Activated CD4-positive, alpha-beta T cell treated with anti-CD3 and anti-CD28 coated beads, Interleukin-2, amount 50 U/mL, for 16 hours (primary cell): ENCODE measurements around the gene GRK2.
A peak's percentile ranks its signal among the peaks of the same experiment; 100 is the strongest.

Experiments used
- DNase-seq: peaks from one replicate; pipeline ENCODE4 v3.0.0-alpha.2; 2020

GRK2 gene

DNA sequence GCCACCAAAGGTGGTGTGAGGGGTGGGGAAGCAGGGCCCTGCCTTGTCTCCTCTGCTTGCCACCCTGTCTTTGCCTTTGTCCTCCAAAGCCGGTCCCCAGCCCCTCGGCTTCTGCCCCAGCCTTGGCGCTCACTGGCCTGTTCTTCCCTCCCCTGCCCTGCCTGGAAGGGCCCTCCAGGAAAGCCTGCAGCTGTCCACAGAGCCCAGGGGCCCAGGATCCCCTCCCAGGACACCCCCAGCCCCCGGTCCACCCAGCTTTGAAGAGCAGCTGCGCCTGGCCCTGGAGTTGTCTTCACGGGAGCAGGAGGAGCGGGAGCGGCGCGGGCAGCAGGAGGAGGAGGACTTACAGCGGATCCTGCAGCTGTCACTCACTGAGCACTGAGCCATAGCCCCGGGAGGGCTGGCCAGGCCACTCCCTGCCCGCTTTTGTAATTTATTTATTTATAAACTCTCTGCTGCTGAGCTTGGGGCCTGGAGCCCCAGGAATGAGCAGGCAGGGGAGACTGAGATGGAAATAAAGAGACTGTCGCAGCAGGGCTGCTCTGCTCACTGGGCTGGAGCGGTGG, 35.8 kb downstream of the GRK2 start:
- DNase-seq, result no peak

DNA sequence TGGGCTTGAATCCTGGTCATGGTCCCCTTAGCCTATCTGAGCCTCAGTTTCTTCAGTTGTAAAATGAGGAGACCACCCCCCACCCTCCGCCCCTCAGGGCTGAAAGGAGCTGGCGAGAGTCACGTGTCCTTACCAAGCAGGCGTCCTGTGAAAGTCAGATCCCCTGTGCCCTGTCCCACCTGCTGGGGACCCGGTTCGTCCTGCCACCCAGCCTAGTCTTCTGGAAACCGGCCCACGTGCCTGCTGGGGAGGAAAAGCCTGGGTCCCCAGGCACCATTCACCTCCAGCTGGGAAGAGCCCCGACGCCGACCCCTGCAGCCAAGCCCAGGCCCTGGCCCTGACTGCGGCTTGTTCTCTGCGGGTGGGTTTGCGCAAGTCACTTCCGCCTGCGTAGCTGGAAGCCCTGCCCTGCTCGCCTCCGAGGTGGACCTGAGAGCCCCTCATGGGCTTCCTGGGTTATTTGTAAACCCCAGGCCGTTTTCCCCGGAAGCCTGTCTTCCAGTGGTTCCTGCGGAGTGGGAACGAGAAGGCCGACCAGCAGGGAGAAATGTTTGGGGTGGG, 36.4 kb downstream of the GRK2 start:
- DNase-seq, result no peak

DNA sequence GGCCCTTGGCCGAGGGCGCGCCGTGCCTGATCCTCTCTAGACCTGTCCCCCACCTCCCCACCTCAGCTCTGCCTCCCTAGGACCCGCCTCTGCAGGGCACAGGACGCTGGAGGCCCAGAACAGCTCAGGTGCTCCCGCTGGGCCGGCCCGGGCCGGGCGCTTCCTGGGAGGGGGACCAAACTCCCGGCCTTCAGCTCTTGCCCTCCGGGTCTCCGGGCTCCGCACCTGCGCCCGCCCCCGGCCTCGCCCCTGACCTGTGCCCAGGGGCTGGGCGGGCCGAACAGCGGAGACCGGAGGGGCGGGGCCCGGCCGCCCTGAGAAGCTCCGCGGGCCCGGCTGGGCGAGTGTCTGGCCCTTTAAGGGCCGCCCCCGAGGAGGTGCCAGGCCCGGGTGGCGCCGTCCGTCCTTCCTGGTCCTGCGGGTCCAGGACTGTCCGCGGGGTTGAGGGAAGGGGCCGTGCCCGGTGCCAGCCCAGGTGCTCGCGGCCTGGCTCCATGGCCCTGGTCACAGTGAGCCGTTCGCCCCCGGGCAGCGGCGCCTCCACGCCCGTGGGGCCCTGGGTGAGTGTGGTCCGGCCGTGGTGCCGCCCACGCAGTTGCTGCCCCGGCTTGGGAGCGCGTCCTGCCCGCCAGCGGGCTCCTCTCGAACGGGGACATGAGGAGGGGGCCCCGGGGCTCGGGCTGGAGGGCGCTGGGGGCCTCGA, 37.0 kb downstream of the GRK2 start, which contains the start of gene SSH3:
Gene SSH3 (plus strand): TSS at position 399 of the 703 bp plus-strand sequence. CDS start 96 bp downstream, at position 495.
- DNase-seq, result peak; percentile 34

DNA sequence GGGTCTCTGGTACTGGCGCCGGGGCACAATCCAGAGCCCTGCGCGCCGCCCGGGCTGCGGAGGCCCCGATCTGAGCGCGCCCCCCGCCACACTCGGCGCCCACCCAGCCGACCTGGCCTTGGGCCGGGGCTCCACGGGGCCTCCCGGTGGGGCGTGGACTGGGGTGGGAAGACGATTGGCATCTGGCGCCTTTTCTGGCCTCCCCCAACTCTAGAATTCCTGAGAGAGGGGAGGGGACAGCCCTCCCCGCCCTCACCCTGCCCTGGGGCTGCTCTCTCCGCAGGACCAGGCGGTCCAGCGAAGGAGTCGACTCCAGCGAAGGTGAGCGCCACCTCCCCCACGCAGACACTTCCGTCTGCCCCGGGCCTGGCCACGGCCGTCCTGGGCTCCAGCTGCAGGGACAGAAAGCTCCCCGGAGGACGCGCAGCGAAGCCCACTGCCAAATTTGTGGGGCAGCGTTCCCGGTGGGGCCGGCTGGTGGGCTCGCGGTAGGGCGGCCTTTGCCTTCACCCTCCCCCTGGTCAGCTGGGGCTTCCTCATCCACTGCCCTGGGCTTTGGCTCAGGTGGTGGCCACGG, 37.6 kb downstream of the GRK2 start:
- DNase-seq, result no peak

DNA sequence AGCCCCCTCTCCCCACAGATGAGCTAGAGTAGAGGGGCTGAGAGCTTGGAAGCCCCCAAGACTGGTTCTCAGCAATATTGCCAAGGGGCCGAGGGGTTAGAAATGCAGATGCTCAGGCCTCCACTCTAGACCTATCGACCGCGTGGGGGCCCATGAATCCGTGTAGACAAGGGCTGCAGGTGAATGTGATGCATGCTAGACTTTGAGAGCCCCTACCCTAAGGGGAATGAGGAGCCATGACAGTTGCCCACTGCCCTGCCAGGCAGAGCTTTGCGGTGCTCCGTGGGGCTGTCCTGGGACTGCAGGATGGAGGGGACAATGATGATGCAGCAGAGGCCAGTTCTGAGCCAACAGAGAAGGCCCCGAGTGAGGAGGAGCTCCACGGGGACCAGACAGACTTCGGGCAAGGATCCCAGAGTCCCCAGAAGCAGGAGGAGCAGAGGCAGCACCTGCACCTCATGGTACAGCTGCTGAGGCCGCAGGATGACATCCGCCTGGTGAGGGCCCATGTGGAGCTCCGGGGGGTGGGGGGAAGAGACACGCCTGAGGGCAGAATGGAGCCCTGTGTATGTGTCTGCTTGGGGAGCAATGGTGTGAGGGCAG, 38.3 kb downstream of the GRK2 start:
- DNase-seq, result no peak

DNA sequence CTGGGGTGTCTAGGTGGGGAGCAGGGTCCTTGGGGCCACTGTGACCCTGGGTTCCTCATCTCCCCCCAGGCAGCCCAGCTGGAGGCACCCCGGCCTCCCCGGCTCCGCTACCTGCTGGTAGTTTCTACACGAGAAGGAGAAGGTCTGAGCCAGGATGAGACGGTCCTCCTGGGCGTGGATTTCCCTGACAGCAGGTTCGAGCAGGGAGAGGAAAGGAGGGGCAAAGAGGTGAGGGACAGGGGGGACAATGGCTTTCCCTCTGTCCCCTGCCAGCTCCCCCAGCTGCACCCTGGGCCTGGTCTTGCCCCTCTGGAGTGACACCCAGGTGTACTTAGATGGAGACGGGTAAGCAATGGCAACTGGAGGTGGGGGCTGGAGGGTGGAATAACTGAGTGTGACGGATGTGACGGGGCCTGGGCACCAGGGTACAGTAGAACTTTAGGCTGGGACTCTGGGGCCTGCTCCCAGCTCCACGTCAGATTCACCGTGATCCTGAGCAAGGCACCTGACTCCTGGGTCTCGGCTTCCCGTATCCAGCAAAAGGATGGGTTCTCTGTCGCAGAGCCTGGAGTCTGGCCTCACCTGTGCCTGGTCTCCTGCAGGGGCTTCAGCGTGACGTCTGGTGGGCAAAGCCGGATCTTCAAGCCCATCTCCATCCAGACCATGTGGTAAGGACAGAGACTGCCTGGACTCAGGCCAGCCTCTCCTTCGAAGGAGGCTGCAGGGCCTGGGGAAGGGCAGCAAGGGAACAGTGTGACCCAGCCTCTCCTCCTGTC, 40.7 kb downstream of the GRK2 start:
- DNase-seq, result no peak

DNA sequence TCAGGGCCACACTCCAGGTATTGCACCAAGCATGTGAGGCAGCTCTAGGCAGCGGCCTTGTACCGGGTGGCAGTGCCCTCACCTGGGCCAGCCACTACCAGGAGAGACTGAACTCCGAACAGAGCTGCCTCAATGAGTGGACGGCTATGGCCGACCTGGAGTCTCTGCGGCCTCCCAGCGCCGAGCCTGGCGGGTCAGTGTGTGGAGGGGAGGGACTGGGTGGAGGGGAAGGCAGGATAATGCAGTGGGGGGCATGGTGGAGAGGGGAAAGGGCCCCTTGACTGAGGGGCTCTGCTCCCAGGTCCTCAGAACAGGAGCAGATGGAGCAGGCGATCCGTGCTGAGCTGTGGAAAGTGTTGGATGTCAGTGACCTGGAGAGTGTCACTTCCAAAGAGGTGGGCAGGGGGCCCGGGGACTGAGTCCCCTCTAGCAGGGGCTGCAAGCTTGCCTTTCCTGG, 41.3 kb downstream of the GRK2 start:
- DNase-seq, result no peak

DNA sequence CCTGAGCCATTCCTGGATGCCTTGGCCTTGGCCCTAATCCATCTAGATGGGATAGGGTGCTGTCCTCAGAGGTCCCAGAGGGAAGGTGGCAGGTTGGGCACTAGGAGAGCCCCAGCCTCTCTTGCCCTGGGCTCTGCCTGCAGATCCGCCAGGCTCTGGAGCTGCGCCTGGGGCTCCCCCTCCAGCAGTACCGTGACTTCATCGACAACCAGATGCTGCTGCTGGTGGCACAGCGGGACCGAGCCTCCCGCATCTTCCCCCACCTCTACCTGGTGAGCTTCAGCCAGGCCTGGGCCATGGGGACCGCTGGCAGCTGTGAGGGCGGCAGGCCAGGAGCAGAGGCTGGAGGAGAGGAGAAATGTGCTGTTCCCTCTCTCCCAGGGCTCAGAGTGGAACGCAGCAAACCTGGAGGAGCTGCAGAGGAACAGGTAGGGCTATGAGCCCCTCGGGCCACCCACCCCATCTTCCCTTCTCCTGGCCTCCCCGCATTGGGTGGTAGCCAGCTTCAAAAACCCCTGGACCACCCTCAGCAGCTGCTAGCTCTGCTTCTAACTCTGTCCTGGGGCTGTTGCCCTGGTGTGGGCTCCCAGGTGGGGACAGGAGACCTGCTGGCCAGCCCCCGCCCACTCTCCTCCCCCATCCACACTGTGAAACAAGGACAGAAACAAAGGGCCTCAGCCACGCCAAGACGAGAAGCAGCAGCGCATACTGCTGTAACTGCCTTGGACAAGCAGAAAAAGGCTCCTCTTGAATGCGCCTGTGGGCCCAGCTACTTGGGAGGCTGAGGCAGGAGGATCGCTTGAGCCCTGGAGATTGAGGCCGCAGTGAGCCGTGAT, 42.0 kb downstream of the GRK2 start:
- no peak for DNase-seq

DNA sequence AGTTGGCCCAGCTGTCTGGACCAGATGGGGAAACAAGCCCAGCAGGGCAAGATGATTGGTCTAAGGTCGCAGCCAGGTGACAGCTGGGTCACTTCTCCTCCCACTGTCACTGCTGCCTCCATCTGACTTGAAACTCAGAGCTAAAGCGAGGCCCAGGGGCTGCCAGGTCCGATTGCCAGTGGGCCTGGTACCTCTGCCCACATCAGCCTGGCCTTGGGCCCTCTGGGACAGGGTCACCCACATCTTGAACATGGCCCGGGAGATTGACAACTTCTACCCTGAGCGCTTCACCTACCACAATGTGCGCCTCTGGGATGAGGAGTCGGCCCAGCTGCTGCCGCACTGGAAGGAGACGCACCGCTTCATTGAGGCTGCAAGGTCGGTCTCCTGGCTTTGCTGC, 42.9 kb downstream of the GRK2 start:
- DNase-seq, result no peak

DNA sequence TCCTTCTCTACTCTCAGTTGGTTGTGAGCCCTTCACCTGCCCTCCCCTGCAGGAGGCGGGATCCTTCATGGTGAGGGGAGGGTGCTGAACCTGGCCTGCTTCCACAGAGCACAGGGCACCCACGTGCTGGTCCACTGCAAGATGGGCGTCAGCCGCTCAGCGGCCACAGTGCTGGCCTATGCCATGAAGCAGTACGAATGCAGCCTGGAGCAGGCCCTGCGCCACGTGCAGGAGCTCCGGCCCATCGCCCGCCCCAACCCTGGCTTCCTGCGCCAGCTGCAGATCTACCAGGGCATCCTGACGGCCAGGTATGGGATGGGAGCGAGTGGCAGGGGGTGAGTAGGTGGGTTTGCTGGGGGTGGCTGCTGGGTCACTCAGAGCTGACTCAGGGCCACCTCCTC, 43.4 kb downstream of the GRK2 start:
- no peak for DNase-seq

DNA sequence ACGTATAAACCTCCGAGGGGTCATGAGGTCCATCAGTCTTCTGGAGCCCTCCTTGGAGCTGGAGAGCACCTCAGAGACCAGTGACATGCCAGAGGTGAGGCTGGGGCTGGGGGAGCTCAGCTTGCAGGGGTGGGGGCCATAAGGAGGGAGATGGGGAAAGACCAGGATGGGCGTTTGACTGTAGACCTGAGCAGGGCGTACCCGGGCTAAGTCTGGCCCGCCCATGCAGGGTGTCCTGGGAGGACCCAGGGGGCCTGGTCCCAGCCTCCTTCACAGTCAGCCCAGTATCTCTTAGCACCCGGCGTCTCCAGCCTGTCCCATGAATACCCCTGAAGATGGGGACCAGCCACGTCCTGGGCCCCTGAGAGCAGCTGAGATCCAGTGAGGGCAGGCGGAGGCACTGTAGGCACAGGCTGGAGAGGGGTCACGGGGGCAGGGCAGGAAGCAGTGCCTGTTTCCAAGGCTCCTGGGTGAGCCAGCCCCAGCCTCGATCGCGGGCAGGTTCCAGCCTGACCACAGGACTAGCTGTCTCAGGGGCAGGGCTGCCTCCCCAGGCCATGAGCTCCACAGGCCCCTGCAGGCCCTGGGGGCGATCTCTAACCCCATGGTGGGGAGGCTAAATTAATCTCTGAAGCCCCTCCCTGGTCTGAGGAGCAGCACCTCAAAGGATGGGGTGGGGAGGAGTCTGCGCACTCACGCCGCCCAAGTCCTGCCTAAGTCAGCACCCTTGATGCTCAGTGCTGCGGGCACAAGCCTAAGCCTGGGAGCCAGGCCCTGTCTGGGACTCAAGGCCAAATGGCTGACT, 44.2 kb downstream of the GRK2 start:
- DNase-seq, result no peak

DNA sequence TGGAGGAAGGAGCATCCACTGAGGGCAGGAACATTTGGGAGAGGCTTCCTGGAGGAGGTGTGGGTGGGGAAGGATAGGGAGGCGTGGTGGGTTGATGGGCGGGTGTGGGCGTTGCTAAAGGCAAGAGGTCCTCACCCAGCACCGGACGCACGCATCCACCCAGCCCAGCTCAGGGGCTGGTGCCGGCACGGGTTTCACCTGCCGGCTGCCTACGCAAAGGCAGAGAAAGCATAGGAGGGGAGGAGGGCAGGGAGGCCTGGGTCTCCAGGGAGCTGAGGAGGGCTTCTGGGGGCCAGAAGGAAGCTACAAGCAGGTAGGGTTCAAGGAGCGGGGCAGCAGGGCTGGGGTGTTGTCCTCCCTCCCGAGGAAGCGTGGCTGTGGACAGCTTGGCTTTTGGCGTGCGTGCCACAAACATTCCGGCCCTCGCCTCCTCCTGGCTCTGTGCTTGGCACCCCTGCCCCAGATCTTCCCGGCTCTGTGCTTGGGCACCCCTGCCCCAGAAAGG, 44.8 kb downstream of the GRK2 start:
- DNase-seq, result no peak

DNA sequence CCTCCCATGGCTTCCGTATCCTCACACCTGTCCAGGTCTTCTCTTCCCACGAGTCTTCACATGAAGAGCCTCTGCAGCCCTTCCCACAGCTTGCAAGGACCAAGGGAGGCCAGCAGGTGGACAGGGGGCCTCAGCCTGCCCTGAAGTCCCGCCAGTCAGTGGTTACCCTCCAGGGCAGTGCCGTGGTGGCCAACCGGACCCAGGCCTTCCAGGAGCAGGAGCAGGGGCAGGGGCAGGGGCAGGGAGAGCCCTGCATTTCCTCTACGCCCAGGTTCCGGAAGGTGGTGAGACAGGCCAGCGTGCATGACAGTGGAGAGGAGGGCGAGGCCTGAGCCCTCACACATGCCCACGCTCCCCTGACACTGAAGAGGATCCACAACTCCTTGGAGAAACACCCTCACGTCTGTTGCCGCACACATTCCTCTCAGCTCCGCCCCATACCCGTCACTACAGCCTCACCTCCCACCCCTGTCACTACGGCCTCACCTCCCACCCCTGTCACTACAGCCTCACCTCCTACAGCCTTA, 45.3 kb downstream of the GRK2 start:
- no peak for DNase-seq

DNA sequence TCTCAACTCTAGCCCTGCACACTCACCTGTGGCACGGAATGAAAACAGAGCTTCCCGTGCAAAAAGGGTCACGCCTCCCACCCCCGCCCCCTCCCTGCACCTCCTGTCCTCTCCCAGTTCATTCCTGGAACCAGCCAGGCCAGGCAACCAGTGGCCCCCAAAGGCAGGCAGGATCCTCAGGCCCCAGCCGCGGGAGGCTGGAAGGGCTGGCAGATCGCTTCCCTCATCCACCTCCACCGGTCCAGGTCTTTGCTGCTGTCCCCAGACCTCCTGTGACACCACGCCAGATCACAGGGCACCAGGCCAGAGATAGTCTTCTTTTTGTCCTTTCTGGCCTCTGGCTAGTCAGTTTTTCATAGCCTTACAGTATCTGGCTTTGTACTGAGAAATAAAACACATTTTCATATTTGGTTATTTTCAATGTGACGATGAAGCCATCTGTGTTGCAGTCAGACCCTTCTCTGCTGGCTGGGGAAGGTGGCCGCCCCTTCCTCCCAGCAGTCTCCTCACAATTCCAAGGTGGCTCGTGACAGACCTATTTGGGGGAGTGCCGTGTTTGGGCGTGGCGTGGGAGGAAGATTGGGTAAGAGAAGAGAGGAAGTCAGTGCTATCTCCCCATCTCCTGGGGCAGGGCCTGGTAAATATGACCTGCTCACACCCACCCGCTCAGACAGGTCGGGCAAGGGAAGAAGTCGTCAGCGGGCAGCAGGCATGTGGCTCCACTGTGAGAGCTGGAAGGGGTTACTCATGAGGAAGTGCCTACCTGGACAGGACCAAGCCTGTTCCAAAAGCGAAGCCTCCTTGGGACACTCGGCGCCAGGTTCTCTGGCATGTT, 46.1 kb downstream of the GRK2 start:
- peak; percentile 31 for DNase-seq

DNA sequence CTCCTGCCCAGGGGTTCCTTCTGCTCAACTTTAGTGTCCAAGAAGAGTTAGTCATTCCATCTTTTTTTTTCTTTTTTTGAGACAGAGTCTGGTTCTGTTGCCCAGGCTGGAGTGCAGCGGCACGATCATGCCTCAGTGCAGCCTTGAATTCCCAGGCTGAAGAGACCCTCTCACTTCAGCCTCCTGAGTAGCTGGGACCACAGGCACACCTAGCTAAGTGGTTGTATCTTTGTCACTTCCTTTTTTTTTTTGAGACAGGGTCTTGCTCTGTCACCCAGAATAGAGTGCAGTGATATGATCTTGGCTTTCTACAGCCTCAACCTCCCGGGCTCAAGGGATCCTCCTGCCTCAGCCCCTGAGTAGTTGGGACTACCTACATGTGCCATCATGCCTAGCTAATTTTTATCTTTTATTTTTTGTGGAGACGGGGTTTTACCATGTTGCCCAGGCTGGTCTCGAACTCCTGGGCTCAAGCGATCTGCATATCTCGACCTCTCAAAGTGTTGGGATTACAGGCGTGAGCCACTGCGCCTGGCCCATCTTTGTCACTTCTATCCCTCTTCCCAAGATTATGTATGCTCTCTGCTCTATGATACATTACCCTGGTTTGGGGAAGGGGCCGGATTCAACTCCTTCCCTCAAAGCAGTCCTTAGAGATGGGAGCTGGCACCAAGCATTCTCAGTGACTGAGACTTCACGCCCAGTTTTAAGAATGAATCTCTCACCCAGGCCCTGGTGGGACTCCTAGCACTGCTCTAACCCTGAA, 47.0 kb downstream of the GRK2 start:
- no peak for DNase-seq

DNA sequence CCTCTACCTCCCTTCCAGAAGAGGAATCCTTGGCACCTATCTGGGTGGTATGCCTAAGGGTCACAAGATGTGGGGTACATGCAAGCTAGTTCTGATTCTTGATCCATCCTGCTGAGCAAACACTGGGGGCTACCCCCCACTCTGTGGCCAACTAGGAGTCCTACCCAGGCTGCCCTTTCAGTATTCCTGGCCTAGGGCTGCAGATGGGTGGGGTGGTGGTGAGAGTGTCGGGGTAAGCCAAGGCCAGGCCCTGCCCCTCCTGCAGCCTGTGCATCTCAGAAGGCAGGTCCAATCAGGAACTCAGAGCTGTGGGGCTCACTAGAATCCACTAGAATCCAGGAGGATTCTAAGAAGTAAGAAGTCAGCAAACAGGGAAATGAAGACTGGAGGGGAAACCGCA, 47.9 kb downstream of the GRK2 start:
- DNase-seq, result no peak

DNA sequence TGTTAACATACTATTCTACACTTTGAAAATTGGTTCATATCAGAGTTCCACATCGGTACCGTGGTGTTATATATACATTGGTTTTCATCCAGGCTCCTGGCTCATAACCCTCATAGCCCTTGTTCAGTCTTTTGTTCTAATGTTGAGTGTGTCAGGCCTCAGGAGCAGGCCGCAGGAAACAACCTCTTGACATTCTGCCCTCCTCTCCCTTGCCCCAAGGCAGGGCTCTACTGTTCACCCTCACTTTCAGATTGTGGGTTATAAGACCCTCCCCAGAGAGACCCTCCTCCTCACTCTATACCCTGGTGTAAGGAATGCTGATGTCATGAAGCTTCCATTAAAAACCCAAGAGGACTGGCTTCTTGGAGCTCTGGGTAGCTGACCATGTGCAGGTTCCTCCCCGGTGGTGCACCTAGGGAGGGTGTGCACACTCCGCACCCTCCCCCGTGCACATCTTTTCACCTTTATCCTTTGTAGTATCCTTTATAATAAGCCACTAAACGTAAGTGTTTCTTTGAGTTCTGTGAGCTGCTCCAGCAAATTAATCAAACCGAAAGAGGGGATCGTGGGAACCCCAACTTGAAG, 49.1 kb downstream of the GRK2 start:
- no peak for DNase-seq

DNA sequence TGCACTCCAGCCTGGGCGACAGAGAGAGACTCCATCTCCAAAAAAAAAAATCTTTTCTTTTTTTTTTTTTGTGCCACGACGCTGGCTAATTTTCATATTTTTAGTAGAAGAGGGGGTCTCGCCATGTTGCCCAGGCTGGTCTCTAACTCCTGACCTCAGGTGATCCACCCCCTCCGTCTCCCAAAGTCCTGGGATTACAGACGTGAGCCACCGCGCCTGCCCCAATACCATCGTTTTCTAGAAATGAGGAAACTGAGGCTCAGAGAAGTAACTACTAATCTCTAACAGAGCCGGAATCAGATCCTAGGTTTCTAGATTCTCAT, 50.6 kb downstream of the GRK2 start:
- DNase-seq, result no peak
